SK-N-SH (cell line): Measurements from ENCODE around the gene RPN1.

ENCODE experiments used
- EP300 ChIP-seq, 2 experiments: IDR thresholded peaks; 2 replicates each; pipeline versions ENCODE4 v1.4.0 to v1.6.1; 2012; ENCODE audit warnings: borderline replicate concordance in 1 of 2, low read depth in 1 of 2, low read length in 1 of 2
- FOSL2 ChIP-seq: IDR thresholded peaks from 2 replicates; pipeline ENCODE4 v1.4.0; 2012; ENCODE audit warnings: low read depth, mild to moderate bottlenecking, moderate library complexity, borderline replicate concordance
- FOXJ3 ChIP-seq: sonication (generic); formaldehyde crosslinking; IDR thresholded peaks from 2 replicates; pipeline ENCODE4 v1.5.1; 2020; ENCODE audit warnings: mild to moderate bottlenecking, missing genetic modification reagents
- GABPA ChIP-seq: IDR thresholded peaks from 2 replicates; pipeline ENCODE4 v1.4.0; 2012; ENCODE audit warnings: low read depth, mild to moderate bottlenecking
- MXI1 ChIP-seq: IDR thresholded peaks from 2 replicates; pipeline ENCODE4 v1.6.1; 2012; ENCODE audit warnings: mild to moderate bottlenecking, low read depth, low read length, improper control_type of control experiment
- POLR2AphosphoS5 ChIP-seq: IDR thresholded peaks from 2 replicates; pipeline ENCODE4 v1.6.1; 2012; ENCODE audit warnings: low read depth, low read length
- RAD21 ChIP-seq: IDR thresholded peaks from 2 replicates; pipeline ENCODE4 v1.6.1; 2012; ENCODE audit warnings: mild to moderate bottlenecking, low read length
- TAF1 ChIP-seq: IDR thresholded peaks from 2 replicates; pipeline ENCODE4 v1.6.1; 2012; ENCODE audit warnings: low read depth, mild to moderate bottlenecking, low read length, moderate library complexity, borderline replicate concordance
- YY1 ChIP-seq: IDR thresholded peaks from 2 replicates; pipeline ENCODE4 v1.4.0; 2012; ENCODE audit warnings: low read depth, mild to moderate bottlenecking
- TF ChIP-seq, protein P1 (sequence below): fragments of 200-600 bp; sonication (generic); IDR thresholded peaks from 2 replicates; pipeline ENCODE4 v1.6.1; 2017; ENCODE audit warnings: antibody characterized with exemption, mild to moderate bottlenecking, moderate library complexity
- TF ChIP-seq, protein P2 (sequence below): fragments of 150-350 bp; IDR thresholded peaks from 2 replicates; pipeline ENCODE4 v1.6.1; 2017; ENCODE audit warnings: antibody characterized with exemption, low read length, low read depth, borderline replicate concordance

DNA sequence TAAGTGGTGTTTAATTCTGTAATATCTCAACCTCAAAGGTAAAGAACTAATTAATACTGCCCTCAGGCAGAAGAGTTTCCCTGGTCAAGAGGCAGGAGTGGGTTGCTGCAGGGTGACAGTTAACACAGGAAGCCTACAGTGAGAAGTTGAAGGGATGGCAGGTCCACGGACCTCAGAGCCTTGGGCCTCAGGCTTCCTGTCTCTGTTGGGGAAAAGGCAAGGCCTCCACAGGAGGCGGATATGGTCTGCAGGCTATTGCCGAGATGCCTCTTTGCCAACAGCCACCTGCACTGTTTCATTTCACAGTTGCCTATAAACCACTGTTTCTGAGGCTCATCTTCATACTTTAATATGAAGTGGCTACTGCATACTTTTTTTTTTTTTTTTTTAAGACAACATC is 33.3 kb upstream of the RPN1 start:
- TF ChIP-seq, protein P1, sequence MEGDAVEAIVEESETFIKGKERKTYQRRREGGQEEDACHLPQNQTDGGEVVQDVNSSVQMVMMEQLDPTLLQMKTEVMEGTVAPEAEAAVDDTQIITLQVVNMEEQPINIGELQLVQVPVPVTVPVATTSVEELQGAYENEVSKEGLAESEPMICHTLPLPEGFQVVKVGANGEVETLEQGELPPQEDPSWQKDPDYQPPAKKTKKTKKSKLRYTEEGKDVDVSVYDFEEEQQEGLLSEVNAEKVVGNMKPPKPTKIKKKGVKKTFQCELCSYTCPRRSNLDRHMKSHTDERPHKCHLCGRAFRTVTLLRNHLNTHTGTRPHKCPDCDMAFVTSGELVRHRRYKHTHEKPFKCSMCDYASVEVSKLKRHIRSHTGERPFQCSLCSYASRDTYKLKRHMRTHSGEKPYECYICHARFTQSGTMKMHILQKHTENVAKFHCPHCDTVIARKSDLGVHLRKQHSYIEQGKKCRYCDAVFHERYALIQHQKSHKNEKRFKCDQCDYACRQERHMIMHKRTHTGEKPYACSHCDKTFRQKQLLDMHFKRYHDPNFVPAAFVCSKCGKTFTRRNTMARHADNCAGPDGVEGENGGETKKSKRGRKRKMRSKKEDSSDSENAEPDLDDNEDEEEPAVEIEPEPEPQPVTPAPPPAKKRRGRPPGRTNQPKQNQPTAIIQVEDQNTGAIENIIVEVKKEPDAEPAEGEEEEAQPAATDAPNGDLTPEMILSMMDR, result no peak
- TF ChIP-seq TAF1, result no peak
- TF ChIP-seq RAD21, result no peak
- no peak for TF ChIP-seq MXI1
- no peak for TF ChIP-seq FOXJ3 (CRISPR knock-in tag)
- TF ChIP-seq YY1, result no peak
- TF ChIP-seq GABPA, result no peak
- TF ChIP-seq EP300 (IDR thresholded peaks at IDR 0.05; ENCODE audit: borderline replicate concordance in 1 of 2, low read depth in 1 of 2, low read length in 1 of 2), result no peak
- no peak for TF ChIP-seq FOSL2
- TF ChIP-seq, protein P2, sequence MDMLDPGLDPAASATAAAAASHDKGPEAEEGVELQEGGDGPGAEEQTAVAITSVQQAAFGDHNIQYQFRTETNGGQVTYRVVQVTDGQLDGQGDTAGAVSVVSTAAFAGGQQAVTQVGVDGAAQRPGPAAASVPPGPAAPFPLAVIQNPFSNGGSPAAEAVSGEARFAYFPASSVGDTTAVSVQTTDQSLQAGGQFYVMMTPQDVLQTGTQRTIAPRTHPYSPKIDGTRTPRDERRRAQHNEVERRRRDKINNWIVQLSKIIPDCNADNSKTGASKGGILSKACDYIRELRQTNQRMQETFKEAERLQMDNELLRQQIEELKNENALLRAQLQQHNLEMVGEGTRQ, result no peak
- no peak for TF ChIP-seq POLR2AphosphoS5
